Stomach (tissue), 9 donors: ENCODE data around the gene ARHGAP15. TPM values are rescaled to one million over a fixed set of nuclear protein-coding genes. Genes with fewer than 3 reads are reported as not detected.
"Not testable (repeated sequence)": the region's sequence is repeated elsewhere in the genome, so short reads cannot be mapped to it uniquely, and the experiment has no call there.

Experiments used
- DNase-seq, 2 donors: peaks; one replicate each; pipeline versions ENCODE4 v3.0.0 to v3.0.0-alpha.2; 2013 to 2019
- H3K27ac ChIP-seq, 5 donors: fragments of 200-600 bp in 4 of 5; sonication (generic) in 4 of 5; one replicate each; pipeline ENCODE4 v1.5.1; 2013 to 2019; ENCODE audit warnings: mild to moderate bottlenecking in 1 of 5, moderate library complexity in 1 of 5
- H3K27me3 ChIP-seq, 3 donors: fragments of 200-600 bp; sonication (generic); one replicate each; pipeline ENCODE4 v1.5.1; 2017 to 2019; ENCODE audit warnings: mixed run types in 1 of 3
- H3K36me3 ChIP-seq, 4 donors: fragments of 200-600 bp; sonication (generic); 1 replicate in 3 of 4; 2 replicates in 1 of 4; pipeline ENCODE4 v1.5.1; 2016 to 2019
- H3K4me1 ChIP-seq, 4 donors: fragments of 200-600 bp; sonication (generic); one replicate each; pipeline ENCODE4 v1.5.1; 2016 to 2019
- H3K4me3 ChIP-seq, 4 donors: fragments of 200-600 bp; sonication (generic) in 3 of 4; one replicate each; pipeline ENCODE4 v1.5.1; 2016 to 2019; ENCODE audit warnings: mild to moderate bottlenecking in 1 of 4
- H3K9me3 ChIP-seq, 4 donors: fragments of 200-600 bp; sonication (generic); one replicate each; pipeline ENCODE4 v1.5.1; 2016 to 2019
- EP300 ChIP-seq: sonication (generic); formaldehyde crosslinking; IDR thresholded peaks from one replicate; pipeline ENCODE4 v1.6.1; 2017; ENCODE audit warnings: antibody characterized with exemption
- POLR2A ChIP-seq, 4 donors: fragments of 450-650 bp; IDR thresholded peaks; one replicate each; pipeline ENCODE4 v1.6.1; 2016; ENCODE audit warnings: antibody characterized with exemption in 4 of 4, control low read depth in 2 of 4, mild to moderate bottlenecking in 1 of 4, moderate library complexity in 1 of 4
- POLR2AphosphoS5 ChIP-seq, 3 donors: sonication (generic); formaldehyde crosslinking; IDR thresholded peaks; one replicate each; pipeline ENCODE4 v1.6.1; 2016; ENCODE audit warnings: antibody characterized with exemption in 3 of 3
- WGBS, 5 donors: extraction: QIAGEN DNeasy Blood & Tissue Kit in 3 of 5; methylation state at CpG; one replicate each; pipeline versions ENCODE4 v1.1.5 to v1.1.7; 2013 to 2018; 5-methylcytosine and 5-hydroxymethylcytosine counted together
- intact Hi-C: fragments of 100-400 bp; cut with DNase I; formaldehyde crosslinking; loops from one replicate; pipeline ENCODE4 v1.15.1; 2023; ENCODE audit warnings: low total_unique reads
- polyA plus RNA-seq, 3 donors: library from polyadenylated mRNA; stranded (reverse); fragments of 200-250 nt; gene quantifications; one replicate each; pipeline ENCODE4 v1.2.3, GENCODE V29; 2013
- total RNA-seq, 5 donors: library from RNA; depleted of rRNA; stranded (reverse); fragments of >200 nt; gene quantifications; one replicate each; pipeline versions ENCODE4 v1.1.0 to v1.2.3, GENCODE V29; 2014 to 2016
- TF ChIP-seq, protein P1 (sequence below), 7 experiments: fragments of 450-650 bp in 4 of 7; fragments of 200-600 bp in 3 of 7; sonication (generic) in 3 of 7; IDR thresholded peaks; one replicate each; pipeline ENCODE4 v1.5.1; 2016 to 2019; ENCODE audit warnings: antibody characterized with exemption in 7 of 7, control low read depth in 2 of 7, mild to moderate bottlenecking in 1 of 7
- donor health status: healthy with polysubstance abuse.
- donor health status: Bipolar disorder and iron deficiency.
- donor health status: healthy.

ARHGAP15 gene
- total and polyA plus RNA-seq, 8 donors, result 1.8 to 66.3 (median 6.8) TPM; not detected in 1

DNA sequence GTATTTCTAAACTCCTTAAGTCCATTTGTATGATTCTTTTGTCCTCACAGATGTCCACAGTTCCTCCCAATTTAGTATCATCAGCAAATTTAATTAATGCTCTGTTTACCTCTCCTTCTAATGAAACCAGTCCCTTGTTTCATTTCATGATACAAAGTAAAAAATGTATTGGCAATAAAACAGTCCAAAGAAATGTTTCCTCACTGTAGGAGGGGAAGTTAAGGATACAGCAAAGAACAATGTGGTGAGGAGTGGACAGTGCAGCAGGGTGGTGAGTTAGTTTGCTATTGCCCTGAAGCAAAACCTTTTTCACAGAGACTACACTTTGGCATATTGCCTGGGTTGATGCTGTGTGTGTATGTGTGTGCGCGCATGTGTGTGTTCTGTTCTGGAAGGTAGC lies 401.5 kb downstream of the ARHGAP15 start:
- H3K27ac ChIP-seq, result no peak overlapping the region
- no peaks in the 10 kb centered on the region for H3K9me3 ChIP-seq
- no peak overlapping the region for H3K4me3 ChIP-seq
- intact Hi-C loops, result no loop called here
- TF ChIP-seq, protein P1, sequence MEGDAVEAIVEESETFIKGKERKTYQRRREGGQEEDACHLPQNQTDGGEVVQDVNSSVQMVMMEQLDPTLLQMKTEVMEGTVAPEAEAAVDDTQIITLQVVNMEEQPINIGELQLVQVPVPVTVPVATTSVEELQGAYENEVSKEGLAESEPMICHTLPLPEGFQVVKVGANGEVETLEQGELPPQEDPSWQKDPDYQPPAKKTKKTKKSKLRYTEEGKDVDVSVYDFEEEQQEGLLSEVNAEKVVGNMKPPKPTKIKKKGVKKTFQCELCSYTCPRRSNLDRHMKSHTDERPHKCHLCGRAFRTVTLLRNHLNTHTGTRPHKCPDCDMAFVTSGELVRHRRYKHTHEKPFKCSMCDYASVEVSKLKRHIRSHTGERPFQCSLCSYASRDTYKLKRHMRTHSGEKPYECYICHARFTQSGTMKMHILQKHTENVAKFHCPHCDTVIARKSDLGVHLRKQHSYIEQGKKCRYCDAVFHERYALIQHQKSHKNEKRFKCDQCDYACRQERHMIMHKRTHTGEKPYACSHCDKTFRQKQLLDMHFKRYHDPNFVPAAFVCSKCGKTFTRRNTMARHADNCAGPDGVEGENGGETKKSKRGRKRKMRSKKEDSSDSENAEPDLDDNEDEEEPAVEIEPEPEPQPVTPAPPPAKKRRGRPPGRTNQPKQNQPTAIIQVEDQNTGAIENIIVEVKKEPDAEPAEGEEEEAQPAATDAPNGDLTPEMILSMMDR (IDR thresholded peaks at IDR 0.05), result no peak
- TF ChIP-seq POLR2A (IDR thresholded peaks at IDR 0.05), result no peak
- TF ChIP-seq POLR2AphosphoS5 (IDR thresholded peaks at IDR 0.05), result no peak
- TF ChIP-seq EP300, result no peak
- H3K27me3 ChIP-seq, result no peaks in the 10 kb centered on the region
- H3K36me3 ChIP-seq, result no peaks in the 10 kb centered on the region
- 51 to 78% (median 61%) methylated on average over 2 of the region's 2 CpGs for WGBS, 5 donors
- DNase-seq, result no peak
- H3K4me1 ChIP-seq, result peaks cover 0 to 9% (median 4%) of the 10 kb centered on the region in 4 donors

DNA sequence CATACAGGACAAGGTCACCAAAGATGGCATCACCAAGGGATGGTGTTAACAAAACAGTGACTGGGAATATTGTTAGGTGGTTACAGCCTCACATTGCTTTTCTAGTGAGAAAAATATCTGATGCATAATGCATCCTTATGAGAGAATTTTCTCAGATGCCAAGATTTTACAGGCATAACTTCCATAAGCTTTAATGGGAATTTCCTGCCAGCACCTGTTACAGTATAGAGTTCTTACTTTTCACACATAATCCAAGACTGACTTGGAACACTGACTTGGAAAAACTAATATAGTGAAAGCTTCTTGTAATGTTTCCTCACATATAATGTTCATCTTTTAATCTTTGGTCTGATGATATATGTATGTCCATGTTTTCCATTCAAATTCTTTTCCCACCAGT lies 402.8 kb downstream of the ARHGAP15 start:
- DNase-seq, result no peak
- intact Hi-C loops, result no loop called here
- no peaks in the 10 kb centered on the region for H3K9me3 ChIP-seq
- no peaks in the 10 kb centered on the region for H3K4me1 ChIP-seq
- no peak for TF ChIP-seq EP300
- no peak for TF ChIP-seq POLR2A (IDR thresholded peaks at IDR 0.05)
- TF ChIP-seq, protein P1 (IDR thresholded peaks at IDR 0.05), result no peak
- TF ChIP-seq POLR2AphosphoS5 (IDR thresholded peaks at IDR 0.05), result no peak
- no peak overlapping the region for H3K27ac ChIP-seq
- H3K27me3 ChIP-seq, result no peaks in the 10 kb centered on the region
- no peak overlapping the region for H3K4me3 ChIP-seq
- no peaks in the 10 kb centered on the region for H3K36me3 ChIP-seq

DNA sequence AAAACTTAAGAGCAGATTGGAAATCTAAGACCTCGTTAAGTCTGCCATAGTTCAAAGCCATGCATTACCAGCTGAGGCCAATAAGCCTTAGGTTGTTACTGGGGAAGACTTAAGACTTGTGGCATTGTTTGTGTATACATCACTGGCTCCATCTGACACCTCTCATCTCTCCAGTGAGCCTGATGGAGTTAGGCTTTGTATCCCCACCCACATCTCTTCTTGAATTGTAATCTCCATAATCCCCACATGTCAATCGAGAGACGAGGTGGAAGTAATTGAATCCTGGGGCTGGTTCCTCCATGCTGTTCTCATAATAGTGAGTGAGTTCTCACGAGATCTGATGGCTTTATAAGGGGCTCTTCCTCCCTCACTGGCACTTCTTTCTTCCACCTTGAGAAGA lies 404.6 kb downstream of the ARHGAP15 start:
- Histone ChIP-seq H3K27me3 (no peaks in the 10 kb centered on the region), H3K4me3 (no peak overlapping the region), H3K9me3 (no peaks in the 10 kb centered on the region), H3K27ac (no peak overlapping the region), H3K36me3 (no peaks in the 10 kb centered on the region), H3K4me1 (no peaks in the 10 kb centered on the region)
- 79 to 83% (median 81%) methylated on average over 4 of the region's 4 CpGs for WGBS, 5 donors
- DNase-seq, result no peak
- intact Hi-C loops, result no loop called here
- TF ChIP-seq POLR2A (IDR thresholded peaks at IDR 0.05) (no peak), EP300 (no peak), POLR2AphosphoS5 (IDR thresholded peaks at IDR 0.05) (no peak)
- TF ChIP-seq, protein P1 (IDR thresholded peaks at IDR 0.05), result no peak

- H3K27ac ChIP-seq, result no peak overlapping the region
- H3K4me3 ChIP-seq, result no peak overlapping the region
- WGBS, 5 donors, result 68 to 89% (median 83%) methylated on average over 2 of the region's 2 CpGs
- no peaks in the 10 kb centered on the region for H3K4me1 ChIP-seq
- no peak for TF ChIP-seq POLR2AphosphoS5 (IDR thresholded peaks at IDR 0.05)
- no peak for TF ChIP-seq POLR2A (IDR thresholded peaks at IDR 0.05)
- TF ChIP-seq EP300, result no peak
- TF ChIP-seq, protein P1 (IDR thresholded peaks at IDR 0.05), result no peak
- no peaks in the 10 kb centered on the region for H3K9me3 ChIP-seq
- H3K27me3 ChIP-seq, result no peaks in the 10 kb centered on the region
- intact Hi-C loops, result no loop called here
- no peaks in the 10 kb centered on the region for H3K36me3 ChIP-seq
- no peak for DNase-seq
These were observed 406.6 kb downstream of the ARHGAP15 start for GRCh38 chr2:143535802-143536201.

DNA sequence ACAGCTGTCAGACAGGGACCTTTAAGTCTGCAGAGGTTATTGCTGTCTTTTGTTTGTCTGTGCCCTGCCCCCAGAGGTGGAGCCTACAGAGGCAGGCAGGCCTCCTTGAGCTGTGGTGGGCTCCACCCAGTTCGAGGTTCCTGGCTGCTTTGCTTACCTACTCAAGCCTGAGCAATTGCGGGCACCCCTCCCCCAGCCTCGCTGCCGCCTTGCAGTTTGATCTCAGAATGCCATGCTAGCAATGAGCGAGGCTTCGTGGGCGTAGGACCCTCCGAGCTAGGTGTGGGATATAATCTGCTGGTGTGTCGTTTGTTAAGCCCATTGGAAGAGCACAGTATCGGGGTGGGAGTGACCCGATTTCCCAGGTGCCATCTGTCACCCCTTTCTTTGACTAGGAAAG lies 412.7 kb downstream of the ARHGAP15 start:
- intact Hi-C loops, H3K4me1 ChIP-seq, DNase-seq, H3K9me3 ChIP-seq, H3K27me3 ChIP-seq, H3K27ac ChIP-seq, H3K36me3 ChIP-seq, H3K4me3 ChIP-seq: not testable (repeated sequence)
- 85 to 100% (median 90%) methylated on average over 9 to 11 of the region's 11 CpGs for WGBS, 5 donors
